HEK293 (cell line): ENCODE measurements around the gene OR10A6.

ENCODE experiments used
- CTCF ChIA-PET: fragments of 350-600 bp; formaldehyde crosslinking; extraction: SDS; loops from one replicate; lab custom pipeline; 2021; ENCODE audit warnings: antibody characterized with exemption; lab: Yijun Ruan, JAX
- POLR2A ChIA-PET: fragments of 300-600 bp; formaldehyde crosslinking; extraction: SDS; loops from one replicate; lab custom pipeline; 2020; ENCODE audit warnings: antibody characterized with exemption, inconsistent platforms; lab: Yijun Ruan, JAX
- H3K27ac ChIP-seq: fragments of 200-500 bp; sonication (Bioruptor generic); 2 replicates; pipeline ENCODE4 v1.5.1; 2014; ENCODE audit warnings: low read depth, low read length, control low read depth, inconsistent platforms; ENCODE audit errors: extremely low read depth
- H3K36me3 ChIP-seq, 2 experiments: fragments of 200-500 bp in 1 of 2; sonication (Bioruptor generic) in 1 of 2; 1 replicate in 1 of 2; 2 replicates in 1 of 2; pipeline ENCODE4 v1.5.1; 2014 to 2017; ENCODE audit warnings: inconsistent platforms in 2 of 2, low read length in 2 of 2; ENCODE audit not compliant: control insufficient read depth in 2 of 2, insufficient read depth in 1 of 2
- H3K4me1 ChIP-seq: fragments of 200-500 bp; sonication (Bioruptor generic); 2 replicates; pipeline ENCODE4 v1.5.1; 2014; ENCODE audit warnings: mild to moderate bottlenecking, low read length, inconsistent platforms; ENCODE audit not compliant: control insufficient read depth, insufficient read depth
- H3K4me3 ChIP-seq: 2 replicates; pipeline ENCODE4 v1.5.1; 2011; ENCODE audit warnings: low read depth, mild to moderate bottlenecking, control low read depth, low read length, moderate library complexity
- H3K9me3 ChIP-seq: fragments of 200-500 bp; sonication (Bioruptor generic); 2 replicates; pipeline ENCODE4 v1.5.1; 2014; ENCODE audit warnings: low read depth, low read length, inconsistent platforms; ENCODE audit not compliant: control insufficient read depth, insufficient read depth
- KLF8 ChIP-seq: fragments of 450-650 bp; formaldehyde crosslinking; IDR thresholded peaks from 2 replicates; pipeline ENCODE4 v1.5.1; 2016; ENCODE audit warnings: missing biosample characterization, missing genetic modification characterization
- SP2 ChIP-seq: fragments of 450-650 bp; formaldehyde crosslinking; IDR thresholded peaks from 2 replicates; pipeline ENCODE4 v1.5.1; 2016; ENCODE audit warnings: missing biosample characterization, missing genetic modification characterization
- ZBTB1 ChIP-seq: fragments of 450-650 bp; formaldehyde crosslinking; IDR thresholded peaks from 2 replicates; pipeline ENCODE4 v1.5.1; 2016; ENCODE audit warnings: missing biosample characterization, missing genetic modification characterization
- ZNF133 ChIP-seq: fragments of 450-650 bp; formaldehyde crosslinking; IDR thresholded peaks from 2 replicates; pipeline ENCODE4 v1.5.1; 2016; ENCODE audit warnings: missing biosample characterization, missing genetic modification characterization
- ZNF146 ChIP-seq: fragments of 450-650 bp; formaldehyde crosslinking; IDR thresholded peaks from 2 replicates; pipeline ENCODE4 v1.5.1; 2016; ENCODE audit warnings: missing biosample characterization, missing genetic modification characterization
- ZNF16 ChIP-seq: fragments of 450-650 bp; formaldehyde crosslinking; IDR thresholded peaks from 2 replicates; pipeline ENCODE4 v1.5.1; 2016; ENCODE audit warnings: low read depth, missing biosample characterization, missing genetic modification characterization
- ZNF184 ChIP-seq: fragments of 450-650 bp; IDR thresholded peaks from 2 replicates; pipeline ENCODE4 v1.5.1; 2018; ENCODE audit warnings: missing biosample characterization, mild to moderate bottlenecking, missing genetic modification characterization
- ZNF266 ChIP-seq: fragments of 450-650 bp; formaldehyde crosslinking; IDR thresholded peaks from 2 replicates; pipeline ENCODE4 v1.5.1; 2016; ENCODE audit warnings: missing biosample characterization, missing genetic modification characterization, low read depth
- ZNF560 ChIP-seq: fragments of 450-650 bp; formaldehyde crosslinking; IDR thresholded peaks from 2 replicates; pipeline ENCODE4 v1.5.1; 2017; ENCODE audit warnings: missing biosample characterization, missing genetic modification characterization, borderline replicate concordance
- ZNF585B ChIP-seq: fragments of 450-650 bp; formaldehyde crosslinking; IDR thresholded peaks from 2 replicates; pipeline ENCODE4 v1.5.1; 2016; ENCODE audit warnings: missing biosample characterization, missing genetic modification characterization
- TF ChIP-seq, protein P1 (sequence below): fragments of 450-650 bp; formaldehyde crosslinking; IDR thresholded peaks from 2 replicates; pipeline ENCODE4 v1.5.1; 2016; ENCODE audit warnings: missing biosample characterization, missing genetic modification characterization
- TF ChIP-seq, protein P2 (sequence below): fragments of 450-650 bp; formaldehyde crosslinking; conservative IDR thresholded peaks from 2 replicates; pipeline ENCODE4 v1.5.1; 2016; ENCODE audit warnings: low read depth, missing biosample characterization, missing genetic modification characterization
- TF ChIP-seq, protein P3 (sequence below): fragments of 450-650 bp; formaldehyde crosslinking; IDR thresholded peaks from 2 replicates; pipeline ENCODE4 v1.5.1; 2016; ENCODE audit warnings: missing biosample characterization, missing genetic modification characterization

The OR10A6 gene

DNA sequence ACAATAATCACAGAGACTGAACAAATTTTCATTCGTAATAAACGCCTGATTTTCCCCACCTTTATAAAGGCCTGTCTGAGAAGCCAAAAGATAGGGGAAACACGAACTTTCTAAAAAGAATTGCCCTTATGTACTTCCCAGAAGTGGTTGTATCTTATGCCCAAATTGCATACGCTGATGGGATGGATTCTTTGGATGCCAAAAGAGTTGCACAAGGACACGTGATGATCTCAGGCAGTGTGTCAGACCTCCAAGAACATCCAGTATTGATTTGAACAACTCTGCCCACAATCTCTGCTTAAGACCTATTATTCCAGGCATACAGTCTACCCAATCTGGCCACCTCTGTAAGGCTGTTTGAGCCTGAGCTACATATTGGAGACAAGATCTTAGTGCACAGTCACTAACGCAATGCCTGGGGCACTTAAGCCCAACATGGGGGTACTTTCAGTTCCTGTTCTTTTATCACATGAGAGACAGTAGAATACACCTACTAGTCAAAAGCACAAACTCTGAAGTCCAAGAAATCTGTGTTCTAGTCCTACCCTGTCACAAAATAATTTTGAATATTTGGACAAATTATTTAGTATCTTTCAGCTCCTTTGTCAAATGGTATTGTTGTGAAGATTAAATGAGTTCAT lies 38.9 kb downstream of the OR10A6 start (continued):
- TF ChIP-seq, protein P1, sequence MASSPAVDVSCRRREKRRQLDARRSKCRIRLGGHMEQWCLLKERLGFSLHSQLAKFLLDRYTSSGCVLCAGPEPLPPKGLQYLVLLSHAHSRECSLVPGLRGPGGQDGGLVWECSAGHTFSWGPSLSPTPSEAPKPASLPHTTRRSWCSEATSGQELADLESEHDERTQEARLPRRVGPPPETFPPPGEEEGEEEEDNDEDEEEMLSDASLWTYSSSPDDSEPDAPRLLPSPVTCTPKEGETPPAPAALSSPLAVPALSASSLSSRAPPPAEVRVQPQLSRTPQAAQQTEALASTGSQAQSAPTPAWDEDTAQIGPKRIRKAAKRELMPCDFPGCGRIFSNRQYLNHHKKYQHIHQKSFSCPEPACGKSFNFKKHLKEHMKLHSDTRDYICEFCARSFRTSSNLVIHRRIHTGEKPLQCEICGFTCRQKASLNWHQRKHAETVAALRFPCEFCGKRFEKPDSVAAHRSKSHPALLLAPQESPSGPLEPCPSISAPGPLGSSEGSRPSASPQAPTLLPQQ (tag by site-specific recombination), result no peak
- TF ChIP-seq, all 188 proteins: peak for 0

DNA sequence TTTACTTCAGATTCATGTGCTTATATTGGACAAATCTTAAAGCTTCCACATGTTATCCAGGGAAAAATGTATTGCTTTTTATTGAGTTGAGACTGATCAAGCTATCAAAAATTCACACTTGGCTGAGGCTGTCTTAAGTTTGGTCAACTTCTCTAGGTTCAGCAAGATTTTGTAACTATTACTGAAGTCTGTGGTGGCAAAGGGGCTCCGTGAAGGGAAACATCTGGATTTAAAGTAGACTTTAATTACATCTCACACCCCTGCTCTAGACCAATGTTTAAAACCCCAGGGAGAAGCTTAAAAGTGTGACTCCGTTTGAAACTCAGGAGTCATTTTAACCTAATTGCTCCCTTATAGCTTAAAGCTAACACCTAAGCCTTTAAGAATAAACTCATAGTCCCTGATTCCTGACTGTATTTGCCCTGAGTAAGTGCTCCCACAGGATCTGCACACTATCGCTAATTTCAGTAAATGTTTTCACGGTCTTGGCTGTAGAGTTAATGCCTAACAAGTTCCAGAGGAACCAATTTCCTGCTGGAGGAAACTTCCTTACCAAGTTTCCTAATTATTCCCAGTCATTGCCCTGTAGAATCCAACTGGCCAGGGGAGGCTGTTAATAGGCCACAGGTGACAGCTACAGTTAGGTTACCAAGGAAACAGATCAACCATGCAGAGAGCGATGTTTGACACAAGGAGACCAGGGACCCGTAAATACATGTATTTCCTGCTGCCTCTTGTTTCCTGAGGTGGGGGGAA lies 40.5 kb downstream of the OR10A6 start:
- no peaks in the 10 kb centered on the region for H3K9me3 ChIP-seq
- CTCF ChIA-PET, result interaction anchor here (0.8 to 6.8 kb wide), 4 partner anchors 9 to 209 kb away, joined by 3 to 85 read pairs (median 11); partner anchors contain the start of gene EIF3F
- no peaks in the 10 kb centered on the region for H3K4me1 ChIP-seq
- H3K4me3 ChIP-seq, result no peak overlapping the region
- no peak overlapping the region for H3K27ac ChIP-seq
- POLR2A ChIA-PET, result no interaction called here
- TF ChIP-seq SP2 (tag by site-specific recombination) (no peak), ZNF133 (tag by site-specific recombination) (no peak), ZNF266 (tag by site-specific recombination) (no peak), ZNF560 (no peak), ZNF16 (no peak), ZNF146 (tag by site-specific recombination) (no peak), KLF8 (tag by site-specific recombination) (no peak), ZBTB1 (tag by site-specific recombination) (no peak), ZNF585B (tag by site-specific recombination) (no peak)
- TF ChIP-seq, protein P2, sequence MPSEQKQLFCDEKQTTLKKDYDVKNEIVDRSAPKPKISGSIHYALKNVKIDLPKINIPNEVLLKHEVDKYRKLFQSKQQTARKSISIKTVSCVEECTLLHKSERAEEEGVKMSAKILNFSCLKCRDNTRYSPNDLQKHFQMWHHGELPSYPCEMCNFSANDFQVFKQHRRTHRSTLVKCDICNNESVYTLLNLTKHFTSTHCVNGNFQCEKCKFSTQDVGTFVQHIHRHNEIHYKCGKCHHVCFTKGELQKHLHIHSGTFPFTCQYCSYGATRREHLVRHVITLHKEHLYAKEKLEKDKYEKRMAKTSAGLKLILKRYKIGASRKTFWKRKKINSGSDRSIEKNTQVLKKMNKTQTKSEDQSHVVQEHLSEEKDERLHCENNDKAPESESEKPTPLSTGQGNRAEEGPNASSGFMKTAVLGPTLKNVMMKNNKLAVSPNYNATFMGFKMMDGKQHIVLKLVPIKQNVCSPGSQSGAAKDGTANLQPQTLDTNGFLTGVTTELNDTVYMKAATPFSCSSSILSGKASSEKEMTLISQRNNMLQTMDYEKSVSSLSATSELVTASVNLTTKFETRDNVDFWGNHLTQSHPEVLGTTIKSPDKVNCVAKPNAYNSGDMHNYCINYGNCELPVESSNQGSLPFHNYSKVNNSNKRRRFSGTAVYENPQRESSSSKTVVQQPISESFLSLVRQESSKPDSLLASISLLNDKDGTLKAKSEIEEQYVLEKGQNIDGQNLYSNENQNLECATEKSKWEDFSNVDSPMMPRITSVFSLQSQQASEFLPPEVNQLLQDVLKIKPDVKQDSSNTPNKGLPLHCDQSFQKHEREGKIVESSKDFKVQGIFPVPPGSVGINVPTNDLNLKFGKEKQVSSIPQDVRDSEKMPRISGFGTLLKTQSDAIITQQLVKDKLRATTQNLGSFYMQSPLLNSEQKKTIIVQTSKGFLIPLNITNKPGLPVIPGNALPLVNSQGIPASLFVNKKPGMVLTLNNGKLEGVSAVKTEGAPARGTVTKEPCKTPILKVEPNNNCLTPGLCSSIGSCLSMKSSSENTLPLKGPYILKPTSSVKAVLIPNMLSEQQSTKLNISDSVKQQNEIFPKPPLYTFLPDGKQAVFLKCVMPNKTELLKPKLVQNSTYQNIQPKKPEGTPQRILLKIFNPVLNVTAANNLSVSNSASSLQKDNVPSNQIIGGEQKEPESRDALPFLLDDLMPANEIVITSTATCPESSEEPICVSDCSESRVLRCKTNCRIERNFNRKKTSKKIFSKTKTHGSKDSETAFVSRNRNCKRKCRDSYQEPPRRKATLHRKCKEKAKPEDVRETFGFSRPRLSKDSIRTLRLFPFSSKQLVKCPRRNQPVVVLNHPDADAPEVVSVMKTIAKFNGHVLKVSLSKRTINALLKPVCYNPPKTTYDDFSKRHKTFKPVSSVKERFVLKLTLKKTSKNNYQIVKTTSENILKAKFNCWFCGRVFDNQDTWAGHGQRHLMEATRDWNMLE (tag by site-specific recombination), result no peak
- TF ChIP-seq, protein P3, sequence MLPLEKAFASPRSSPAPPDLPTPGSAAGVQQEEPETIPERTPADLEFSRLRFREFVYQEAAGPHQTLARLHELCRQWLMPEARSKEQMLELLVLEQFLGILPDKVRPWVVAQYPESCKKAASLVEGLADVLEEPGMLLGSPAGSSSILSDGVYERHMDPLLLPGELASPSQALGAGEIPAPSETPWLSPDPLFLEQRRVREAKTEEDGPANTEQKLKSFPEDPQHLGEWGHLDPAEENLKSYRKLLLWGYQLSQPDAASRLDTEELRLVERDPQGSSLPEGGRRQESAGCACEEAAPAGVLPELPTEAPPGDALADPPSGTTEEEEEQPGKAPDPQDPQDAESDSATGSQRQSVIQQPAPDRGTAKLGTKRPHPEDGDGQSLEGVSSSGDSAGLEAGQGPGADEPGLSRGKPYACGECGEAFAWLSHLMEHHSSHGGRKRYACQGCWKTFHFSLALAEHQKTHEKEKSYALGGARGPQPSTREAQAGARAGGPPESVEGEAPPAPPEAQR (tag by site-specific recombination), result no peak
- no peaks in the 10 kb centered on the region for H3K36me3 ChIP-seq

DNA sequence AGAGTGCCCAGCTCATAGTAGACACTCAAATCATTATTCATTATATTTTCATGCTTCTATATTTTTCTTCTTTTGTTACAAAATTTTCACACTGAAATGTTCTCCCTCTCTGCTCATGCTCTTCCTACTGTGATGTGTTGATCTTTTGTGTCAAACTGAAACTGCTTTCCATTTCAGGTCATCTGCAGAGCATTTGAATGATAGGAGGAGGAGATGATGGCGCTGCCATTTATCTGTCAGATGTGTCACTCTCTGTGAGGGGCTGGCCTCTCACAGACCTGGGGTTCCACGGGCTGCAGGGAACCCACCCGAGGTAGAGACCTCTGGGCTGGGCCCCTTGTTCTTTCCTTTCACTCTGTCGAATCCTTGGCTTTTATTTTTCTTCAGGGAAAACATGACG lies 41.1 kb downstream of the OR10A6 start:
- Histone ChIP-seq H3K27ac (no peak overlapping the region), H3K4me3 (no peak overlapping the region), H3K4me1 (no peaks in the 10 kb centered on the region), H3K36me3 (no peaks in the 10 kb centered on the region), H3K9me3 (no peaks in the 10 kb centered on the region)
- ChIA-PET CTCF (interaction anchor here (0.8 to 6.8 kb wide), 4 partner anchors 9 to 210 kb away, joined by 3 to 85 read pairs (median 11); partner anchors contain the start of gene EIF3F), POLR2A (no interaction called here)
- TF ChIP-seq ZNF184 (tag by site-specific recombination), result no peak
